ENCODE data around the gene AOC2. TPM values are rescaled to one million over a fixed set of nuclear protein-coding genes. Genes with fewer than 3 reads are reported as not detected.

AOC2 gene
- under 1 TPM; 0.74 to 0.82 (median 0.80) TPM for polyA plus RNA-seq (ENCODE audit: insufficient read length in 3 of 3)

- DNase-seq (ENCODE audit: low read depth in 3 of 3, low spot score in 2 of 3) = no peak
Measured at GRCh38 chr17:42844271-42844670, at the start of gene AOC2. Gene AOC2, plus strand, starts transcription at chr17:42844580. Its CDS starts 47 bp downstream, at chr17:42844627.

- no peak for DNase-seq (ENCODE audit: low read depth in 3 of 3, low spot score in 2 of 3)
Measured at GRCh38 chr17:42795061-42795460, 49.3 kb upstream of the AOC2 start.

GRCh38 chr17:42795465-42795864 is 48.9 kb upstream of the AOC2 start:
- DNase-seq (ENCODE audit: low read depth in 3 of 3, low spot score in 2 of 3) = no peak

GRCh38 chr17:42796066-42796758 is 48.2 kb upstream of the AOC2 start:
- DNase-seq (ENCODE audit: low read depth in 3 of 3, low spot score in 2 of 3) = no peak

GRCh38 chr17:42797067-42798007 is 47.0 kb upstream of the AOC2 start:
- no peak for DNase-seq (ENCODE audit: low read depth in 3 of 3, low spot score in 2 of 3)

- DNase-seq (ENCODE audit: low read depth in 3 of 3, low spot score in 2 of 3) = no peak
Measured at GRCh38 chr17:42798011-42798382, 46.4 kb upstream of the AOC2 start.

- DNase-seq (ENCODE audit: low read depth in 3 of 3, low spot score in 2 of 3) = peak in 1 of 3 donors; percentile 78
Measured at GRCh38 chr17:42798383-42799380, 45.7 kb upstream of the AOC2 start, which contains the start of the genes CNTD1 and COA3. Gene CNTD1, plus strand, starts transcription at chr17:42798861. Its CDS starts 207 bp downstream, at chr17:42799068. Gene COA3, minus strand, starts transcription at chr17:42798704. Its CDS starts 23 bp downstream, at chr17:42798681.

GRCh38 chr17:42803074-42803883 is 41.1 kb upstream of the AOC2 start:
- DNase-seq (ENCODE audit: low read depth in 3 of 3, low spot score in 2 of 3) = no peak

GRCh38 chr17:42804918-42805367 is 39.4 kb upstream of the AOC2 start:
- DNase-seq (ENCODE audit: low read depth in 3 of 3, low spot score in 2 of 3) = no peak

- no peak for DNase-seq (ENCODE audit: low read depth in 3 of 3, low spot score in 2 of 3)
Measured at GRCh38 chr17:42806249-42806648, 38.1 kb upstream of the AOC2 start.

GRCh38 chr17:42809250-42809649 is 35.1 kb upstream of the AOC2 start:
- no peak for DNase-seq (ENCODE audit: low read depth in 3 of 3, low spot score in 2 of 3)

- DNase-seq (ENCODE audit: low read depth in 3 of 3, low spot score in 2 of 3) = no peak
Measured at GRCh38 chr17:42814633-42815399, 29.6 kb upstream of the AOC2 start.

GRCh38 chr17:42817866-42818265 is 26.5 kb upstream of the AOC2 start:
- DNase-seq (ENCODE audit: low read depth in 3 of 3, low spot score in 2 of 3) = no peak

GRCh38 chr17:42818379-42818778 is 26.0 kb upstream of the AOC2 start:
- no peak for DNase-seq (ENCODE audit: low read depth in 3 of 3, low spot score in 2 of 3)

- DNase-seq (ENCODE audit: low read depth in 3 of 3, low spot score in 2 of 3) = no peak
Measured at GRCh38 chr17:42819939-42820535, 24.3 kb upstream of the AOC2 start.

- DNase-seq (ENCODE audit: low read depth in 3 of 3, low spot score in 2 of 3) = no peak
Measured at GRCh38 chr17:42821176-42821575, 23.2 kb upstream of the AOC2 start.

- no peak for DNase-seq (ENCODE audit: low read depth in 3 of 3, low spot score in 2 of 3)
Measured at GRCh38 chr17:42827472-42827871, 16.9 kb upstream of the AOC2 start.

- no peak for DNase-seq (ENCODE audit: low read depth in 3 of 3, low spot score in 2 of 3)
Measured at GRCh38 chr17:42830971-42831370, 13.4 kb upstream of the AOC2 start.

All from right renal cortex interstitium (tissue), 3 donors.